Thyroid gland (tissue), 4 donors: ENCODE results near the gene NFYC.

ENCODE experiments used
- CTCF ChIP-seq, 6 experiments: fragments of 200-600 bp in 3 of 6; fragments of 450-650 bp in 3 of 6; sonication (generic) in 3 of 6; IDR thresholded peaks; one replicate each; pipeline ENCODE4 v1.5.1; 2016 to 2019; ENCODE audit warnings: antibody characterized with exemption in 6 of 6, mild to moderate bottlenecking in 2 of 6, inconsistent platforms in 1 of 6, moderate library complexity in 1 of 6
- POLR2A ChIP-seq, 2 donors: fragments of 450-650 bp; IDR thresholded peaks; one replicate each; pipeline ENCODE4 v1.6.1; 2017; ENCODE audit warnings: antibody characterized with exemption in 2 of 2, mild to moderate bottlenecking in 2 of 2, moderate library complexity in 1 of 2

DNA sequence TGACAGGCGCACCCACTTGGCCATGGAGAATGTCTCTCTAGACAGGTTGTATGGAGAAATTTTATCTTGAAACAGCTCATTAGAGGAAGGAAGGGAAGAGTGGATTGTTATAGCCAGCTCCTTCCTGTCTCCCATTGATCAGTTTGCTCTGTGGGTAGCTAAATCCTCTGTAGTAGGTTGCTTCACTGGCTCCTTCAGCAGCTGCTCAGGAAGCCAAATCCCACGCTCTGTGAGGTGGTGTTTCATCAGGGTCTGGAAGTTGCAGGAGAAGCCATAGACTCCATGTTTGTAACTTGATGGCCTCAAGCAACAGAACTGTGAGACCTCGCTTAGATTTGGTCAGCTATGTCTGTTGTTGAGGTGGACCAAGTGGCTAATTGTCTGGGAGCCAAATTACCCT, 6.8 kb upstream of the NFYC start:
- no peak for TF ChIP-seq CTCF (IDR thresholded peaks at IDR 0.05)
- no peak for TF ChIP-seq POLR2A (IDR thresholded peaks at IDR 0.05)
